HUES6 (cell line): ENCODE data around the gene CDH5.

Source experiments
- H3K27ac ChIP-seq: 2 replicates; pipeline ENCODE4 v1.7.0; 2013; ENCODE audit warnings: low read depth, mild to moderate bottlenecking, low read length, inconsistent platforms
- H3K27me3 ChIP-seq: 2 replicates; pipeline ENCODE4 v1.6.1; 2013; ENCODE audit warnings: low read length; ENCODE audit not compliant: control insufficient read depth, insufficient read depth
- H3K36me3 ChIP-seq: 2 replicates; pipeline ENCODE4 v1.6.1; 2013; ENCODE audit warnings: low read length; ENCODE audit not compliant: control insufficient read depth, insufficient read depth
- H3K4me1 ChIP-seq: 2 replicates; pipeline ENCODE4 v1.6.1; 2013; ENCODE audit warnings: low read length; ENCODE audit not compliant: control insufficient read depth, insufficient read depth
- H3K4me3 ChIP-seq: 2 replicates; pipeline ENCODE4 v1.5.1; 2013; ENCODE audit warnings: low read depth, low read length
- H3K9ac ChIP-seq: one replicate; pipeline ENCODE4 v1.6.1; 2013; ENCODE audit warnings: mild to moderate bottlenecking, low read length
- H3K9me3 ChIP-seq: 2 replicates; pipeline ENCODE4 v1.6.1; 2013; ENCODE audit warnings: low read depth, low read length; ENCODE audit not compliant: control insufficient read depth, insufficient read depth

Gene CDH5

DNA sequence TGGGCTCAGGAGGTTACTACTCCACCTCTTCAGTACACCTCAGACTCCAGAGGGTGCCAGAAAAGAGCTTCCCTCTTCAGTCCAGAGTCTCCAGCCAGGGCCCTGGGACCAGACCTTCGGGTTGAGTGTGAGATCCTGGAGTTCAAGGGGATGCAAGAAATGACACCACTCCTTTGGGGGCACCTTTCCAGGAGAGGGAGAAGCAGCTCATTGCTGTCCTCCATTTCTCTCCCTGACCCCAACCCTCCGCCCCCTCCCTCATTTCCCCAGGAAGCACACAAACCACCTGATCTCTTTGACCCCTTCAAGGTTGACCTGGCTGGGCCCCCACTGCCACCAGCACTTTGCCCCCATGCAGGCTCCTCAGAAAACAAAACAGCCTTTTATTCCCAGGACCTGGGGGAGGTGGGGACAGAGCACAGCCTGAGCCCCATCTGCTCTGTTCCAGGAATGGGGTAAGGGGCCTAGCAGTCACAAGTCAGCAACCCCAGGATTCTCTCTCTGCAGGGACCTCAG, 21.4 kb downstream of the CDH5 start:
- peaks cover 5% of the 10 kb centered on the region for H3K4me1 ChIP-seq
- H3K27ac ChIP-seq = no peak overlapping the region
- H3K27me3 ChIP-seq = no peaks in the 10 kb centered on the region
- H3K4me3 ChIP-seq = no peak overlapping the region
- no peaks in the 10 kb centered on the region for H3K9me3 ChIP-seq
- no peak overlapping the region for H3K9ac ChIP-seq
- H3K36me3 ChIP-seq = no peaks in the 10 kb centered on the region

DNA sequence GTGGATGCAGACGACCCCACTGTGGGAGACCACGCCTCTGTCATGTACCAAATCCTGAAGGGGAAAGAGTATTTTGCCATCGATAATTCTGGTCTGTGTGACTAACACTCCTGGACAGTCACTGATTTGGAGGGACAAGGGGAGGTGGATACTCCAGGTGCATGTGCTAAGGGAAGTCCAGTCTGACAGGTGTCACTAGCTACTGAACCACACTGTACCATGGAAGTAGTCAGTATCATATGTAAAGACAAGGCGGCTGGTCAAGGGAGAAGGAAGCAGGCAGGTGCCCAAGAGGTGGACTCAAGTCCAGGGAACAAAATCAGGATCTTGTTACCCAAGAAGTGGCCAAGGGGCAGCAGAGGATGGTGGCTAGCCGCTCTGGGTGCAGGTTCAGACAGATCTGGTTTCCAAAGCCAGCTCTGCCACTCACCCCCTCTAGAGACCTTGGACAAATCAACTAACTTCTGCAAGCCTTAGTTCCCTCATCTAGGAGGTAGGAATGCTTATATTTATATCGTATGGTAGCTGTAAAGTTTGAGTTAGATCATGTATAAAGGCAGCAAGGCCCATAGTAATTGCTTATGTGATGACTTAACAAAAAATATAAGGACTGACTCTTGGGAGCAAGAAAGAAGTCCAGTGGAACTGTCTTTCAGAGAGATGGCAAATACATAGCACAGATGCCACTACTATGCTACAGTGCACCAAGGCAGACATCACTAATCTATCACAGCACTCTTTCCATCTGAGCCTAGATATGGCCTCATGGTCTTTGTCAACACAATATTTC, 22.1 kb downstream of the CDH5 start:
- Histone ChIP-seq H3K9ac (no peak overlapping the region), H3K27ac (no peak overlapping the region), H3K4me1 (no peaks in the 10 kb centered on the region), H3K9me3 (no peaks in the 10 kb centered on the region), H3K27me3 (no peaks in the 10 kb centered on the region), H3K4me3 (no peak overlapping the region), H3K36me3 (no peaks in the 10 kb centered on the region)

- Histone ChIP-seq H3K9me3 (no peaks in the 10 kb centered on the region), H3K9ac (no peak overlapping the region), H3K4me1 (no peaks in the 10 kb centered on the region), H3K4me3 (no peak overlapping the region), H3K27me3 (no peaks in the 10 kb centered on the region), H3K27ac (no peak overlapping the region), H3K36me3 (no peaks in the 10 kb centered on the region)
Measured at GRCh38 chr16:66389256-66390176, 23.0 kb downstream of the CDH5 start.

- Histone ChIP-seq H3K4me3 (no peak overlapping the region), H3K9ac (no peak overlapping the region), H3K9me3 (no peaks in the 10 kb centered on the region), H3K27ac (no peak overlapping the region), H3K36me3 (no peaks in the 10 kb centered on the region), H3K4me1 (no peaks in the 10 kb centered on the region), H3K27me3 (no peaks in the 10 kb centered on the region)
Measured at GRCh38 chr16:66390346-66391108, 24.0 kb downstream of the CDH5 start.

- Histone ChIP-seq H3K4me3 (no peak overlapping the region), H3K27me3 (no peaks in the 10 kb centered on the region), H3K27ac (no peak overlapping the region), H3K9ac (no peak overlapping the region), H3K36me3 (no peaks in the 10 kb centered on the region), H3K9me3 (no peaks in the 10 kb centered on the region), H3K4me1 (no peaks in the 10 kb centered on the region)
Measured at GRCh38 chr16:66391726-66392670, 25.5 kb downstream of the CDH5 start.

DNA sequence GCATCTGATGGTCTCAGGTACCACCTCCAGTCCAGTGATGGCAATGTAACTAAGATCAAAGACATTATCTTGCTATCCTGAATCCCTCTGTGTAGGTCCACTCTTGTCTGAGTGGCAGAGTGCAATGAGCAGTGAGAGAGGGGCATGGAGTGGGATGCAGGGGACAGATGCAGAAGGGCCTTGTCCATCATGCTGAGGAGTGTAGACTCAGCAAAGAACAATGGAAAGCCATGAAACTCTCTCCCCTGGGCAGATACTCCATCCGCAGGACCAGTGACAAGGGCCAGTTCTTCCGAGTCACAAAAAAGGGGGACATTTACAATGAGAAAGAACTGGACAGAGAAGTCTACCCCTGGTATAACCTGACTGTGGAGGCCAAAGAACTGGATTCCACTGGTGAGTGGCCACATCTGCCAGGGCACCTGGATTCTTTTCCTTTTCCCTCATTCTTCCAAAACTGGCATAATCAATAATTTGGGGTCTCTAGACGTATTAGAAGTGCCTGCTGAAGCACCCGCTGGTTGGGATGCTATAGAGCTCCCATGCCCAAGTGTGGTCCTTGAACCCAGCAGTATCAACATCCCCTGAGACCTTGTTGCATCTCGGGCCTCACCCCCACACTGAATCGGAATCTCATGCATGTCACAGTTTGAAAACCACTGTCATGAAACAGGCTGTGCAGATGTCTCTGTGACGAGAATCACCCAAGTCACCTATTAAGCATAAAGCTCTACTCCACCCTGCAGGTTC, 29.5 kb downstream of the CDH5 start:
- Histone ChIP-seq H3K4me3 (no peak overlapping the region), H3K9ac (no peak overlapping the region), H3K4me1 (no peaks in the 10 kb centered on the region), H3K9me3 (no peaks in the 10 kb centered on the region), H3K27ac (no peak overlapping the region), H3K27me3 (no peaks in the 10 kb centered on the region), H3K36me3 (no peaks in the 10 kb centered on the region)

DNA sequence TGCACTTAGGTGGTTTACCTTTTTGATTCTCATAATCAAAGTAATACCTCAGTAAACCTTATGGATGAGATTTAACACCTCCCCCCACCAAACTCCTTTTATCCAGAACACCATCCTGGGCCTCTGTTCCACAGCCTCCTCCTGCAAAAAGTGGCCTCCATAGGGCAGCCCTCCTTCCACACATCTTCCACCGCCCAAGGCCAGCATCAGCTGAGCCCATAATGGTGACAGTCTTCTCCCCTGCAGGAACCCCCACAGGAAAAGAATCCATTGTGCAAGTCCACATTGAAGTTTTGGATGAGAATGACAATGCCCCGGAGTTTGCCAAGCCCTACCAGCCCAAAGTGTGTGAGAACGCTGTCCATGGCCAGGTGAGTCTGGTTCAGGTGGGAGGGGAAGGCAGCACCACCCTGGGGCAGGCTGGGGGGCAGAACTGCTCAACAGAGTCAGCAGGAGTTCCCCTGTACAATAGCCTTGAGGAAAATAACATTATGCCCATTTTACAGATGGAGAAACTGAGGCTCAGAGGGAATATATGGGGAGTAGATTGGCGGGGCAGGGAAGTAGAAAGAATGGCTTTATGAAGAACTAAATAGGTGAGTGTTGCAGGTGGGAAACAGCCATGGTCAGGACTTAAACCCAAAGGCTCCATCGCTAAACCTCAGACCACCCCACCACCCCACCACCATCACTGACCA, 31.4 kb downstream of the CDH5 start:
- no peaks in the 10 kb centered on the region for H3K4me1 ChIP-seq
- H3K27me3 ChIP-seq = no peaks in the 10 kb centered on the region
- no peak overlapping the region for H3K27ac ChIP-seq
- no peaks in the 10 kb centered on the region for H3K36me3 ChIP-seq
- no peaks in the 10 kb centered on the region for H3K9me3 ChIP-seq
- no peak overlapping the region for H3K9ac ChIP-seq
- no peak overlapping the region for H3K4me3 ChIP-seq

DNA sequence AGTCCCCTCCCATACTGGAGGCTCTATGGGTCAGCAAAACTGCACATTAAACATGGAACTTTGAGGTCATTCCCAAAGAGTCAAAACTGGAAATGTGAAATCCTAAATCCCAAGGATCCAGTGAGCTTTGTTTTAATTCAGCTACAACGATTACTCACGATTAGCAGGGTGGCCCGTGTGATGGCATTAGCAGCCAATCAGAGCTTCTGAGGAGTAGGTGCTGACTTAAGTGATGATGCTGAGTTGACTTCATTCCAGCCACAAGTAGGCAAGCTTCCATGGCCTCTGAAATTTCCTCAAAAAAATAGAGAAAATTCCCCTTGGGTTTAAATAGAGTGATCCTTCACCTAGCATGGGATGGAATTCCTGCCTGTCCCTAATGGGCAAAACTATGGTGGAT, 32.5 kb downstream of the CDH5 start:
- H3K27ac ChIP-seq = no peak overlapping the region
- no peak overlapping the region for H3K9ac ChIP-seq
- no peaks in the 10 kb centered on the region for H3K4me1 ChIP-seq
- H3K36me3 ChIP-seq = no peaks in the 10 kb centered on the region
- no peaks in the 10 kb centered on the region for H3K9me3 ChIP-seq
- no peak overlapping the region for H3K4me3 ChIP-seq
- no peaks in the 10 kb centered on the region for H3K27me3 ChIP-seq

DNA sequence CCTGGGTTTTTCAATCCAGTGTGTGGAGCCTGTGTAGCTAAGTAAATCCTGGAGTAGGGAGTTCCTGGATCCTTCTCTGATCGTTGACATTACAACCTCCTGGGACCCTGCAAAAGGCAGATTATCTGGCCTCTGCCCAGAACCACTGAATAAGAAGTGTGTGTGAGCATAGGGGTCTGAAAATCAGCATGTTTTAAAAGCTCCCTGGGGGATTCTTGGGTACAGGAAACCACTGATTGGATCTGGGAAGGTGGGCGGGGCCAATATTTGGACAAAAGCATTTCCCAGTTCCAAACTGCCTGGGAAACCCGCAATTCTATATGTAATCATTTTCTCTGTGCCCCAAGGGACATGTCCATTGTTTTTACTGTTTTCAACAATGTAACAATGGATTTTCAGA, 33.4 kb downstream of the CDH5 start:
- no peaks in the 10 kb centered on the region for H3K36me3 ChIP-seq
- H3K27ac ChIP-seq = no peak overlapping the region
- no peak overlapping the region for H3K4me3 ChIP-seq
- H3K9me3 ChIP-seq = peaks cover 2% of the 10 kb centered on the region
- no peak overlapping the region for H3K9ac ChIP-seq
- H3K27me3 ChIP-seq = no peaks in the 10 kb centered on the region
- H3K4me1 ChIP-seq = no peaks in the 10 kb centered on the region
